AG09319 (cell line): ENCODE results near the gene ZDHHC14.

Experiments used
- DNase-seq: peaks from one replicate; pipeline ENCODE4 v3.0.0-alpha.2; 2010; ENCODE audit warnings: low read depth; ENCODE audit errors: extremely low read depth
- TF ChIP-seq, protein P1 (sequence below): IDR thresholded peaks from 2 replicates; pipeline ENCODE4 v1.5.1; 2011; ENCODE audit warnings: low read depth, mild to moderate bottlenecking, inconsistent platforms, low read length, moderate library complexity

Gene ZDHHC14

DNA sequence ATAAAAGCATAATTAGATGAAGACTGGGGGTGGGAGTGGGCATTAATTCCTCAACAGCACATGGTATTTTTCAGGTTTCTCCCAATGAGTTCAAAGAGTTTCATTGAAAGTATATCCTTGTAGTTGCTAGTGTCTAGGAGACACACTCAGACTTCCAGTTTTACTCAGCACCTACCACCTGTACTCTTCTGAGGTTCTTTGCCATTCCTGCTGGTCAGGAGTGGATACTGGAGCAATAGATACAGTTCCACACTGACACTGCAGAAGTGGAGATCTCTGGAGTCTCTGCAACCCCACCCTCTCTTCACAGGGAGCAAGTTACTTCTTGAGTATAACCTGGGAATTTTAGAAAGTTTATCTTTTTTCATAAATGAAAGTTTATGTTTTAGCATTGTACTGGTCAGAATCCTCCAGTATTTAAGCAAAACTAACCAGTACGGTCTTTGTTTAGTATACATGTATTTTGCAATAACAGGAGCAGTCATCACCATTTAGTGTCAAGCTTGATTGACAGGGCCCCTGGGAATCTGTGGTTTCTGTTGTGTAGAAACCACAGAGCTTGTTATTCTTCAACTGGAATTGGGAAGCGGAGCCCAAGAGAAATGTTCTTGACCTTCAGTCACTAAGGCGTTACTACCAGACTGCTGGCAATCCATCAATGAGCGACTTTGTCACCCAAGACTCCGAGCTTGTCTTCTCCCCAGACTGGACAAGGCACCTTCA, 148.1 kb downstream of the ZDHHC14 start:
- TF ChIP-seq, protein P1, sequence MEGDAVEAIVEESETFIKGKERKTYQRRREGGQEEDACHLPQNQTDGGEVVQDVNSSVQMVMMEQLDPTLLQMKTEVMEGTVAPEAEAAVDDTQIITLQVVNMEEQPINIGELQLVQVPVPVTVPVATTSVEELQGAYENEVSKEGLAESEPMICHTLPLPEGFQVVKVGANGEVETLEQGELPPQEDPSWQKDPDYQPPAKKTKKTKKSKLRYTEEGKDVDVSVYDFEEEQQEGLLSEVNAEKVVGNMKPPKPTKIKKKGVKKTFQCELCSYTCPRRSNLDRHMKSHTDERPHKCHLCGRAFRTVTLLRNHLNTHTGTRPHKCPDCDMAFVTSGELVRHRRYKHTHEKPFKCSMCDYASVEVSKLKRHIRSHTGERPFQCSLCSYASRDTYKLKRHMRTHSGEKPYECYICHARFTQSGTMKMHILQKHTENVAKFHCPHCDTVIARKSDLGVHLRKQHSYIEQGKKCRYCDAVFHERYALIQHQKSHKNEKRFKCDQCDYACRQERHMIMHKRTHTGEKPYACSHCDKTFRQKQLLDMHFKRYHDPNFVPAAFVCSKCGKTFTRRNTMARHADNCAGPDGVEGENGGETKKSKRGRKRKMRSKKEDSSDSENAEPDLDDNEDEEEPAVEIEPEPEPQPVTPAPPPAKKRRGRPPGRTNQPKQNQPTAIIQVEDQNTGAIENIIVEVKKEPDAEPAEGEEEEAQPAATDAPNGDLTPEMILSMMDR, result no peak
- DNase-seq, result no peak

GRCh38 chr6:157529654-157530039, 148.7 kb downstream of the ZDHHC14 start:
- no peak for DNase-seq
- TF ChIP-seq, protein P1, result no peak

GRCh38 chr6:157530126-157530525, 149.1 kb downstream of the ZDHHC14 start:
- TF ChIP-seq, protein P1, result no peak
- DNase-seq, result no peak

- no peak for DNase-seq
- TF ChIP-seq, protein P1, result no peak
These were observed 149.8 kb downstream of the ZDHHC14 start for GRCh38 chr6:157530724-157531168.

- TF ChIP-seq, protein P1, result no peak
- DNase-seq, result no peak
These were observed 150.4 kb downstream of the ZDHHC14 start for GRCh38 chr6:157531169-157531985.

- no peak for DNase-seq
- TF ChIP-seq, protein P1, result no peak
These were observed 151.0 kb downstream of the ZDHHC14 start for GRCh38 chr6:157531986-157532365.
